Neural crest cell (in vitro differentiated cells): ENCODE data around the gene WBP2. TPM values are rescaled to one million over a fixed set of nuclear protein-coding genes. Genes with fewer than 3 reads are reported as not detected.
A peak's percentile ranks its signal among the peaks of the same experiment; 100 is the strongest.

Source experiments
- DNase-seq: peaks from one replicate; pipeline ENCODE4 v3.0.0; 2021; ENCODE audit warnings: low read depth, mixed read lengths, low spot score
- H3K27ac Mint-ChIP-seq: one replicate; pipeline ENCODE4 v1.8.0; 2021; ENCODE audit warnings: mild to moderate bottlenecking, mixed read lengths; ENCODE audit not compliant: unreplicated experiment
- H3K27me3 Mint-ChIP-seq: 2 replicates; pipeline ENCODE4 v1.8.0; 2021; ENCODE audit warnings: low read depth, mild to moderate bottlenecking, mixed read lengths
- H3K36me3 Mint-ChIP-seq: 2 replicates; pipeline ENCODE4 v1.8.0; 2021; ENCODE audit warnings: low read depth, mild to moderate bottlenecking, mixed read lengths
- H3K4me1 Mint-ChIP-seq: 2 replicates; pipeline ENCODE4 v1.8.0; 2021; ENCODE audit warnings: mixed read lengths
- H3K4me3 Mint-ChIP-seq: one replicate; pipeline ENCODE4 v1.8.0; 2021; ENCODE audit warnings: mild to moderate bottlenecking, mixed read lengths
- H3K9me3 Mint-ChIP-seq: 2 replicates; pipeline ENCODE4 v1.8.0; 2021; ENCODE audit warnings: mixed read lengths
- total RNA-seq: library from RNA; stranded (reverse); gene quantifications from 2 replicates; pipeline ENCODE4 v1.2.1, GENCODE V29; 2021
- TF ChIP-seq, protein P1 (sequence below): fragments of 200-600 bp; sonication (generic); conservative IDR thresholded peaks from 2 replicates; pipeline ENCODE4 v1.5.0; 2021; ENCODE audit warnings: antibody characterized with exemption, mild to moderate bottlenecking

Gene WBP2
- total RNA-seq, 1 donor from 2014 or later: 49.3 TPM

GRCh38 chr17:75829747-75830146 is 25.4 kb downstream of the WBP2 start:
- TF ChIP-seq, protein P1, sequence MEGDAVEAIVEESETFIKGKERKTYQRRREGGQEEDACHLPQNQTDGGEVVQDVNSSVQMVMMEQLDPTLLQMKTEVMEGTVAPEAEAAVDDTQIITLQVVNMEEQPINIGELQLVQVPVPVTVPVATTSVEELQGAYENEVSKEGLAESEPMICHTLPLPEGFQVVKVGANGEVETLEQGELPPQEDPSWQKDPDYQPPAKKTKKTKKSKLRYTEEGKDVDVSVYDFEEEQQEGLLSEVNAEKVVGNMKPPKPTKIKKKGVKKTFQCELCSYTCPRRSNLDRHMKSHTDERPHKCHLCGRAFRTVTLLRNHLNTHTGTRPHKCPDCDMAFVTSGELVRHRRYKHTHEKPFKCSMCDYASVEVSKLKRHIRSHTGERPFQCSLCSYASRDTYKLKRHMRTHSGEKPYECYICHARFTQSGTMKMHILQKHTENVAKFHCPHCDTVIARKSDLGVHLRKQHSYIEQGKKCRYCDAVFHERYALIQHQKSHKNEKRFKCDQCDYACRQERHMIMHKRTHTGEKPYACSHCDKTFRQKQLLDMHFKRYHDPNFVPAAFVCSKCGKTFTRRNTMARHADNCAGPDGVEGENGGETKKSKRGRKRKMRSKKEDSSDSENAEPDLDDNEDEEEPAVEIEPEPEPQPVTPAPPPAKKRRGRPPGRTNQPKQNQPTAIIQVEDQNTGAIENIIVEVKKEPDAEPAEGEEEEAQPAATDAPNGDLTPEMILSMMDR: no peak
- Mint-ChIP-seq H3K4me3 (no peak overlapping the region), H3K36me3 (no peaks in the 10 kb centered on the region), H3K9me3 (no peaks in the 10 kb centered on the region), H3K27me3 (peaks cover 8% of the 10 kb centered on the region), H3K4me1 (peaks cover 24% of the 10 kb centered on the region), H3K27ac (no peak overlapping the region)
- no peak for DNase-seq

DNA sequence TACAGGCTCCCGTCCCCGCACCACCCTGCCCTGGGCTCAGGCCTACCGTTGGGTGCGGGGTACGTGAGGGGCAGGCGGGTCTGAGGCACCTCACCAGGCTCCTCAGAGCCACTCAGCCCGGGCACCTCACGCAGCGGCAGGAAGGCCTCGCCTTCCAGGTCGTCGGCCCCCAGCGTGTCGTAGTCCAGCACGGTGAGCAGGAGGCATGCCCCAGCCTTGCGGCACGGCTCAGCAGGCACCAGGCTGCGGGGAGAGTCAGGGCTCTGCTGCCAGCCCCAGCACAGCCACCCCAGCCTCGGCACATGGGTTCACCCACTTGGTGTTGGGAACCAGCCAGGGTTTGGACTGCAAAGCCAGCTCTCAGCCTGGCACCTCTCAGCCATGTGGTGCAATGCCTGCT is 26.4 kb downstream of the WBP2 start:
- Mint-ChIP-seq H3K27me3 (peaks cover 8% of the 10 kb centered on the region), H3K36me3 (no peaks in the 10 kb centered on the region), H3K27ac (no peak overlapping the region), H3K9me3 (no peaks in the 10 kb centered on the region), H3K4me1 (peaks cover 24% of the 10 kb centered on the region), H3K4me3 (no peak overlapping the region)
- TF ChIP-seq, protein P1: no peak
- no peak for DNase-seq

- TF ChIP-seq, protein P1: no peak
- Mint-ChIP-seq H3K9me3 (no peaks in the 10 kb centered on the region), H3K4me1 (peaks cover 19% of the 10 kb centered on the region), H3K4me3 (peak overlapping the region; percentile 69), H3K27me3 (peaks cover 8% of the 10 kb centered on the region), H3K36me3 (no peaks in the 10 kb centered on the region), H3K27ac (peak overlapping the region; percentile 67)
- DNase-seq: no peak
Measured at GRCh38 chr17:75828076-75828400, 27.1 kb downstream of the WBP2 start.

DNA sequence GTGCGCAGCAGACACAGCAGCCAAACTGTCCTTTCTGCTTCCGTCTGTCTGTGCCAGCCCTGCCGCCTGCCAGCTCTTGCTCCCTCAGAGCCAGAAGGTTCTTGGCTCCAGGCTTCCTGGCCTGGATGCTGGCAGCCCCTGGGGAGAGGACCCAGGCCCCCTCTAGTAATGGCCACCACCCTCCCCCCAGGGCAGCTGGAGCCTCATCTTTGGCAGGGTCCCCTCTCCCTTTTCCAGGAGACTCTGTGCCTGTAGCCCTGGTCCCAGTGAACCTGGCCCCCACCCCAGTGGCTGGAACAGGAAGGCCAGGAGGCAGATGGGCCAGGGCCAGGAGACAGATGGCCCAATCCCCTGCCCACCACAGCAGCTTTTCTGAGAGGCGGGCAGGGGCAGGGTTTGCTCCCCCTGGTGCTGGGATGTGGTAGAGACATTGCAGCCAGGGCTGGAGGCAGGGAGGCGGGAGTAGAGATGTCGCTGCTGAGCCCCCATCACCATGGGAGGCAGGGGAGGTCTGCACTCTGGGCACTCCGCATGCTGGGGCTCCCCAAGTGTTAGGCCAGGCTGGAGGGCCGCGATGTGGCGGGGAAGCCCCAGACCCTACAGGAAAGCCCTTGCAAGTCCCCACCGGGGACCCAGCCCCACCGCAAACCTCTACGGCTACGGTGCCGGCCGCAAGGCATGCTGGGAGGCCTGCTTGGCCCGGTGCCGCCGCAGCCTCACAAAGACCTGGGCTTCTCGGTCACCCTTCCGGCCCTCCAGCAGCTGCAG is 27.6 kb downstream of the WBP2 start:
- no peaks in the 10 kb centered on the region for H3K9me3 Mint-ChIP-seq
- peak overlapping the region; percentile 69 for H3K4me3 Mint-ChIP-seq
- no peaks in the 10 kb centered on the region for H3K36me3 Mint-ChIP-seq
- H3K27me3 Mint-ChIP-seq: peaks cover 8% of the 10 kb centered on the region
- H3K4me1 Mint-ChIP-seq: peaks cover 16% of the 10 kb centered on the region
- peak overlapping the region; percentile 67 for H3K27ac Mint-ChIP-seq
- TF ChIP-seq, protein P1: peak; percentile 76
- DNase-seq: peak; percentile 81

- no peaks in the 10 kb centered on the region for H3K9me3 Mint-ChIP-seq
- no peak overlapping the region for H3K27ac Mint-ChIP-seq
- no peak for DNase-seq
- peak overlapping the region; percentile 62 for H3K4me3 Mint-ChIP-seq
- H3K4me1 Mint-ChIP-seq: peaks cover 12% of the 10 kb centered on the region
- H3K36me3 Mint-ChIP-seq: no peaks in the 10 kb centered on the region
- H3K27me3 Mint-ChIP-seq: peaks cover 3% of the 10 kb centered on the region
- TF ChIP-seq, protein P1: no peak
Measured at GRCh38 chr17:75826561-75827307, 28.4 kb downstream of the WBP2 start.
